GM21447 (cell line): ENCODE measurements around the gene PASD1.
A peak's percentile ranks its signal among the peaks of the same experiment; 100 is the strongest.
"Not testable (repeated sequence)": the region's sequence is repeated elsewhere in the genome, so short reads cannot be mapped to it uniquely, and the experiment has no call there.

Experiments used
- ATAC-seq: cut with Tn5 transposase; IDR thresholded peaks from one replicate; pipeline ENCODE4 v1.9.1; 2021; ENCODE audit not compliant: unreplicated experiment

Gene PASD1

DNA sequence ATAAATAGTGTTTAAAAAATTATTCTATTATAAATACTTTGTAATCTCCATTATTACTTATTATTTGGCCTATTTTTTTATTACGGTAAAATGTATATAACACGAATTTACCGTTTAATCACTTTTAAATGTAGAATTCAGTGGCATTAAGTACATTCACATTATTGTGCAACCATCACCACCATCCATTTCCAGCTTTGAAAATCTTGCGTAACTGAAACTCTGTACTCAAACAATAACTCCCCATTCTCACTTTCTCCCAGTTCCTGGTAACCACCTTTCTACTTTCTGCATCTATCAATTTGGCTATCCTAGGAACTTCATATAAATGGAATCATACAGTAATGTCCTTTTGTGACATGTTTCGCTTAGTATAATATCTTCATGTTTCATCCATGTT, 45.7 kb downstream of the PASD1 start:
- ATAC-seq: no peak

DNA sequence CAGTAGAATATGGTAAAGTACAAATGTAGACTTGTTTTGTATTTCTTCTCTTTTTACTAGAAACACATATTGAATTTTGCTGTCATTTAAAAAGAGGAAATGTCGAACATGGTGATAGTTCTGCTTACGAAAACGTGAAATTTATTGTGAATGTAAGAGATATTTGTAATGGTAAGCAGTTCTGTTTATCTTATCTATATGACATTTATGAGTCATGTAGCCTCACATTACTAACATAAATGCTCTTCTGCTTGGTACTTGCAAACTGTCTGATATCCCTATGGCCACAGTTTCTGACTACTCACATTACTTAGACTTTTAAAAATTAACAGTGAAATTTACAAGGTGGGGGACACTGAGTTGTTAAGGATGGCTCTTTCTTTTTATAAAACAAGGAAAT, 57.9 kb downstream of the PASD1 start:
- no peak for ATAC-seq

- no peak for ATAC-seq
These were observed 61.2 kb downstream of the PASD1 start for GRCh38 chrX:151624677-151625076.

DNA sequence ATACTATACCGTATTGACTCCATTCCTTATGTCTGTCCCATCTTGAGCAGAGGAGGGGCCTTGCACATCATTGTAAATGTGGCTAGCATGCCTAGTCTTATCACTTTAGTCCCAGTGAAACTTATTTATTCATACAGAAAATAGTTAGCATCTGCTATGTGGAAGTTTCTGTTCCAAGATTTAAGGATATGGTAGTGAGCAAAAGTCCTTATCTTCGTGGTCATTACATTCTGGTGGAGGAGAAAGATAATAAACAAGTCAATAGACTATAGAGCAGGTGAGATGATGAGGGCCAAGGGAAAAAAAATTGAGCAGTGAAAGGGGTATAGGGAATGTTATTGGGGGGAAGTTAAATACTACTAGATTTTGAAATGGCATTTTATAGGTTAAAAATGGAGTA, 68.3 kb downstream of the PASD1 start:
- no peak for ATAC-seq

DNA sequence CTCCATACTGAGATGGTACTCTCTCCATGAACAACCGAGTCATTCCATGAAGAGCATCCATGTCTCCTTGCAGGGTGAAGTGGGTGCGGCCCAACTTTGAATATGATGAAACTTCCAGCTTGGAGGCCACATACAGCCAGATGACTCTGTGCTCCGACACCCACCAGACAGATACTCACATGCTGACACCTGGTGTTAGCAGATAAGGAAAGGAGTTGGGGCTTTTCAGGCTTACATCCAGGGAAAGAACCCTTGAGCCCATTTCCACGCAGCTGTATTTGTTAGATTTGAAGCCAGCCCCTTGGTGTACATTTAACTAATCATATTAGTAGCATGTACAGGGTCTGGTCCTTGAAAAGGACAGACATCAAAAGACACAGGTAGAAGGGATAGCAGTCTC, 69.7 kb downstream of the PASD1 start:
- ATAC-seq: no peak

DNA sequence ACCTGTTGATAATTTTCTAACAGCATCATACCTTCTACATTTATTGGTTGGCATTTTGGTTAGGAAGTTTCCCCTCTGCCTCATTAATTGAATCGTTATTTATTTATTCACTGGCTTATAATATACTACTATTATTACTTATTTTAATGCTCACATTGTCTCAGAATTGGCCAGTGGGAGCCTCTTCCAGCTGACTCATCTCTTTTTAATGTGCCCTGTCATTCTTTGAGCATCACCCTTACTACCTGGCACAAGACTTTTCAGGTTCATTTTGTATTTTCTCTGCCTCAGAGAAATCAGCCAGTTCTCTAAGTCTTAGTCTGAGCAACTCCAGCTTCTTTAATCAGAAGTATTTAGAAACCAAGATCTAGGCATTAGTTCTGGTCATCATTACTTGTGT, 71.5 kb downstream of the PASD1 start:
- no peak for ATAC-seq

- no peak for ATAC-seq
These were observed 78.1 kb downstream of the PASD1 start for GRCh38 chrX:151641564-151641963.

- ATAC-seq: no peak
These were observed 111.8 kb downstream of the PASD1 start for GRCh38 chrX:151675121-151675746.

DNA sequence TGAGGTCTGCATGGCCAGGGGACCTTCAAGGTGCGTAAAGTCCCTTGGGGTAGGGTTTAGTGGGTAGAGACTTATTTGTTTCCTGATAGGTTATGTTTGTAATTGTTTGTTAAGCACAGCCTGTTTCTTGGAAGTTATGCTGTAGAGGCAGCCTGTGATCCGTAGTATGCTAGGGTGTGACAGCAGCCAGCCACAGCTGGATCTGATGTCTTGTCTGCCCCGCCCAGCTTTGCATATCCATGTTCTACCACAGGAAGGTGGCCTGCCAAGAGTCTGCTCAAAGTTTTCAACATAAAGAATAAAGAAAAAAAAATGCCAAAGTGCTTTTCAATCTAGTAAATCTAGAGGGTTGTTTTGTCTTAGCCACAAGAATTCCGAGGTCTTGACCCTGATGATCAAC, 112.7 kb downstream of the PASD1 start:
- ATAC-seq: no peak

- no peak for ATAC-seq
These were observed 116.4 kb downstream of the PASD1 start for GRCh38 chrX:151679798-151680402.

GRCh38 chrX:151680805-151681204, 117.3 kb downstream of the PASD1 start:
- peak; percentile 76 for ATAC-seq

GRCh38 chrX:151687635-151688034, 124.2 kb downstream of the PASD1 start:
- no peak for ATAC-seq

GRCh38 chrX:151688695-151689094, 125.2 kb downstream of the PASD1 start:
- no peak for ATAC-seq

GRCh38 chrX:151692825-151693224, 129.3 kb downstream of the PASD1 start:
- ATAC-seq: no peak

GRCh38 chrX:151694121-151694520, 130.6 kb downstream of the PASD1 start:
- ATAC-seq: no peak

DNA sequence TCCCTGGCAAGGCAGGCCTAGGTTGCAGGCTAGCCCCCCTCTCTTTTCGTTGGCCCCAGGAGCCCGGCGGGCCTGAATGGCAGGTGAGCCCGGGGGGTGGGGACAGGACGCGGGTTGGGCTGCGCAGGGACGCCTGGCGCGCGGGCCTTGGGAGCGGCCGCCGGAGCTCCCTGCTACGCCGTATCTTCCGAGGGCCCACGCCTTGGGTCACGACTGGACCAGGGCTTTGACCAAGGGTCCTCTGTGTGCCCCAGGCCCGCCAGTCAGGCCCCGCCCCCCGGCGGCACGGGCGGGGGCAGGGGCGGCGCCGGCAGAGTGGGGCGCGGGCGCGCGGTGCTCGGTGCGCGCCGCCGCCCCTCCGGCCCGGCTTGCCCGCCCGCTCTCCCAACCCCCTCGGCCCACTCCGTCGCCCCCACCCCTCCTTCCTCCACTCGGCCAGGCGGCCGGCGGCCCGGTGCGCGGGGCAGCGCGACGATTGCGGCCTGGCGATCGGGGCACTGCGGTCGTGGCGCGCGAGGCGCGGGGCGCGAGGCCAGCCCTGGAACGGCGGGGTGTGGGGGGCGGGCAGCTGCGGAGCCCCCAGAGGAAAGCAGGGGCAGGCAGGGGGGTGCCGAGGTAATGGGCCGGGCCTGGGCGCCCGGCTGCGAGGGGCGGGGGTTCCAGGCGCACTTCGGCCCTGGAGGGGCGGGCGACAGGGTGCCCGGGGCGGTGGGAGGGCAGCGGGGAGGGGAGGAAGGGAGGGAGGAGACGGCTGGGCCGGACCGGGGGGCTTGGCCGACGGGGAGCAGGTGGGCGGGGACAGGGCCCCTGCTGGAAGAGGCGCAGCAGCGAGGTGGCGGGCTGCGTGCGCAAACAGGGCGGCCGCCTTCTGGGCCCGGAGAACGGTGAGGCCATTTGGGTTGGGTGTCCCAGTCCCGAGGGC, 131.4 kb downstream of the PASD1 start, which contains the start of gene PRRG3:
Gene PRRG3 (plus strand): TSS at position 798 of the 922 bp plus-strand sequence. CDS start 3,357 bp downstream, outside the sequence.
- no peak for ATAC-seq

- no peak for ATAC-seq
These were observed 132.3 kb downstream of the PASD1 start for GRCh38 chrX:151695583-151696340.

GRCh38 chrX:151697082-151697481, 133.6 kb downstream of the PASD1 start:
- not testable (repeated sequence) for ATAC-seq

DNA sequence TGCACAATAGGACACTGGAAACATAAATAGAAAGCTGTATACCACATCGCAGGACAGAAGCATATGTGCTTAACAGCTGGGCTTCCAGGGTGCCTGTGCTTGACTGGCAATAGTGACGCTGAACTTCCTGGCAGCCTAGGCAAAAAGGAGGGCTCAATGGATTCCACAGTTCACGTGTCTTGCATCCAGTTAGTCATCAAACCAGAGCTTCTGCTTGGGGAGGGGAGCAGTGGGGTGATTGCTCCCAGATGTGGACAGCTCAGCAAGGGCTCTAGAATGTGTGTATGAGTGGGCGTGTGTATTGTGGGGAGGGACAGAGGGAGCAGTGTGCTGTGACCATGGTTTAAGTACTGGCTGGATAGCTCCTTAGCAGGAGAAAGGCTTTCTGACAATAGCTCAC, 134.0 kb downstream of the PASD1 start:
- ATAC-seq: no peak

DNA sequence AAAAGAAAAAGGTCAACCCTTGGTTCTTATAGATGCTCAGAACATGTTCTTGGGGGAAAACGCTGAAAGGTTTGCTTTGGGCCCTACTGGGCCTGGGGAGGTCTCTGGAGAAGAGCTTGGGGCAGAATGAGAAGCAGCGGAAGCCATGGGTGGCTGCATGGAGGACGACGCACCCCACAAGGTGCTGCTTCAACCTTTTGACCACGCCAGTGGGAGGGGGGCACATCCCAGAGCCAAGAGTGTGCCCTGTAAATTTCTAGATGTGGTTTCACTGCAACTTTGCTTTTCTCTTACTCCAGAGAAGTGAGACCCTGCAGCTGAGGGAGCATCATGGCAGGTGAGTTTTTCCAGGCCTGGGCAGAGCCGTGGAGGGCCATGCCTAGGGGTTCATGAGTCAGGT, 135.0 kb downstream of the PASD1 start:
- ATAC-seq: no peak

DNA sequence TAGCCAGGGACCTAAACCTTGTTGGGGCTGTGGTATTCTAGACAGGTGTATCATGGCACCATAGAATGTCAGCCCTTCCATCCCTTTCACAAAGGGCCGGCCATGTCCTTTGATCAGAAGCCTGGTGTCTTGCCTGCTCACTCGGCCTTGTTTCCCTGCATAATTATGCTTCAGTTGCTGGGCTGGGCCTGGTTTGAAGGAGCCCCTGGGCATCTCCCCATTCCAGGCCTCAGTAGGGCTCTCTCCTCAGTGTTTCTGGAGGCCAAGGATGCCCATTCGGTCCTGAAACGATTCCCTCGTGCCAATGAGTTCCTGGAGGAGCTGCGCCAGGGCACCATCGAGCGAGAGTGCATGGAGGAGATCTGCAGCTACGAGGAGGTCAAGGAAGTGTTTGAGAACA, 136.3 kb downstream of the PASD1 start:
- no peak for ATAC-seq
